Measurements from ENCODE around the gene FBLN1.

DNA sequence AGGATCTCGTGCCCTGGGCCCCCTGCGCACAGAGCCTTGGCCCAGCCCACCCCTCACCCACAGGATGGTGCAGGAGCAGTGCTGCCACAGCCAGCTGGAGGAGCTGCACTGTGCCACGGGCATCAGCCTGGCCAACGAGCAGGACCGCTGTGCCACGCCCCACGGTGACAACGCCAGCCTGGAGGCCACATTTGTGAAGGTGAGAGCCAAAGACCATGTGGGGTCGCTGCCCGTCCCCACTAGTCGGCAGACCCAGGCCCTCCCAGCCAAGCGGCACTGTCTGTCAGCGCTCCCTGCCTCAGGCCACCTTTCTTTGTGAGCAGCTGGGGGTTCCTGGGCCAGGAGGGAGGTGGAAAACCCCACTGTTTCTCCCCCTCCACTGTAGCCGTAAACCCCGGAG lies 22.8 kb downstream of the FBLN1 start:
- no peak for TF ChIP-seq PRDM1 (tag by site-specific recombination; IDR thresholded peaks at IDR 0.05)
- TF ChIP-seq CTCF (tag by site-specific recombination; IDR thresholded peaks at IDR 0.05), result no peak
- TF ChIP-seq KLF16 (tag by site-specific recombination; IDR thresholded peaks at IDR 0.05), result no peak
- TF ChIP-seq, protein P1, sequence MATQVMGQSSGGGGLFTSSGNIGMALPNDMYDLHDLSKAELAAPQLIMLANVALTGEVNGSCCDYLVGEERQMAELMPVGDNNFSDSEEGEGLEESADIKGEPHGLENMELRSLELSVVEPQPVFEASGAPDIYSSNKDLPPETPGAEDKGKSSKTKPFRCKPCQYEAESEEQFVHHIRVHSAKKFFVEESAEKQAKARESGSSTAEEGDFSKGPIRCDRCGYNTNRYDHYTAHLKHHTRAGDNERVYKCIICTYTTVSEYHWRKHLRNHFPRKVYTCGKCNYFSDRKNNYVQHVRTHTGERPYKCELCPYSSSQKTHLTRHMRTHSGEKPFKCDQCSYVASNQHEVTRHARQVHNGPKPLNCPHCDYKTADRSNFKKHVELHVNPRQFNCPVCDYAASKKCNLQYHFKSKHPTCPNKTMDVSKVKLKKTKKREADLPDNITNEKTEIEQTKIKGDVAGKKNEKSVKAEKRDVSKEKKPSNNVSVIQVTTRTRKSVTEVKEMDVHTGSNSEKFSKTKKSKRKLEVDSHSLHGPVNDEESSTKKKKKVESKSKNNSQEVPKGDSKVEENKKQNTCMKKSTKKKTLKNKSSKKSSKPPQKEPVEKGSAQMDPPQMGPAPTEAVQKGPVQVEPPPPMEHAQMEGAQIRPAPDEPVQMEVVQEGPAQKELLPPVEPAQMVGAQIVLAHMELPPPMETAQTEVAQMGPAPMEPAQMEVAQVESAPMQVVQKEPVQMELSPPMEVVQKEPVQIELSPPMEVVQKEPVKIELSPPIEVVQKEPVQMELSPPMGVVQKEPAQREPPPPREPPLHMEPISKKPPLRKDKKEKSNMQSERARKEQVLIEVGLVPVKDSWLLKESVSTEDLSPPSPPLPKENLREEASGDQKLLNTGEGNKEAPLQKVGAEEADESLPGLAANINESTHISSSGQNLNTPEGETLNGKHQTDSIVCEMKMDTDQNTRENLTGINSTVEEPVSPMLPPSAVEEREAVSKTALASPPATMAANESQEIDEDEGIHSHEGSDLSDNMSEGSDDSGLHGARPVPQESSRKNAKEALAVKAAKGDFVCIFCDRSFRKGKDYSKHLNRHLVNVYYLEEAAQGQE (tag by site-specific recombination; IDR thresholded peaks at IDR 0.05), result no peak
- no peak for TF ChIP-seq ZNF121 (tag by site-specific recombination; IDR thresholded peaks at IDR 0.05)
- TF ChIP-seq TSHZ1 (tag by site-specific recombination; IDR thresholded peaks at IDR 0.05; ENCODE audit: borderline replicate concordance), result no peak
- TF ChIP-seq RBAK (tag by site-specific recombination; IDR thresholded peaks at IDR 0.05), result no peak
- no peak for TF ChIP-seq ZNF133 (tag by site-specific recombination; IDR thresholded peaks at IDR 0.05)
- no peak for TF ChIP-seq ZNF214 (tag by site-specific recombination; IDR thresholded peaks at IDR 0.05; ENCODE audit: borderline replicate concordance)

Data from HEK293 (cell line).